Endothelial cell of umbilical vein (primary cell): Measurements from ENCODE around the gene NCOA5. TPM values are rescaled to one million over a fixed set of nuclear protein-coding genes. Genes with fewer than 3 reads are reported as not detected.

Experiments
- BruUV-seq: library from RNA; stranded (reverse); fragments of 400-500 nt; replicated peaks from 2 replicates; lab custom pipeline; 2021; lab: Mats Ljungman, UMichigan
- CTCF ChIA-PET: fragments of 300-600, 350-600 bp; sonication (Branson Sonifier 250); formaldehyde crosslinking; loops from one replicate; lab custom pipeline; 2021; ENCODE audit warnings: antibody characterized with exemption, inconsistent platforms; lab: Charles Lee
- POLR2A ChIA-PET: fragments of 300-600, 350-600 bp; sonication (Branson Sonifier 250); formaldehyde crosslinking; loops from one replicate; lab custom pipeline; 2021; ENCODE audit warnings: antibody characterized with exemption, inconsistent platforms; lab: Charles Lee
- DNase-seq: peaks from one replicate; pipeline ENCODE4 v3.0.0-alpha.2; 2011; ENCODE audit warnings: low read depth, low spot score
- FAIRE-seq: peaks from 2 replicates; lab custom pipeline; 2011; peaks lifted over from hg19 to GRCh38; lab: Jason Lieb, UNC
- H2AFZ ChIP-seq: 2 replicates; pipeline ENCODE4 v1.6.0; 2012; ENCODE audit warnings: low read depth, low read length, control low read depth, inconsistent platforms
- H3K27ac ChIP-seq: 2 replicates; pipeline ENCODE4 v1.5.1; 2011; ENCODE audit warnings: low read depth, mild to moderate bottlenecking, control low read depth, low read length, moderate library complexity; ENCODE audit not compliant: insufficient read depth
- H3K27me3 ChIP-seq, 2 experiments: 2 replicates each; pipeline versions ENCODE4 v1.6.0 to v1.6.1; 2011; ENCODE audit warnings: low read length in 2 of 2, mixed read lengths in 1 of 2; ENCODE audit not compliant: control insufficient read depth in 2 of 2, insufficient read depth in 2 of 2
- H3K36me3 ChIP-seq, 2 experiments: 2 replicates in 1 of 2; 3 replicates in 1 of 2; pipeline ENCODE4 v1.5.1; 2011; ENCODE audit warnings: low read length in 2 of 2, mild to moderate bottlenecking in 1 of 2, moderate library complexity in 1 of 2; ENCODE audit not compliant: control insufficient read depth in 2 of 2, insufficient read depth in 2 of 2; ENCODE audit errors: extremely low read depth in 1 of 2
- H3K4me1 ChIP-seq: 3 replicates; pipeline ENCODE4 v1.5.1; 2011; ENCODE audit warnings: mild to moderate bottlenecking, low read length; ENCODE audit not compliant: control insufficient read depth, insufficient read depth; ENCODE audit errors: extremely low read depth
- H3K4me2 ChIP-seq: 2 replicates; pipeline ENCODE4 v1.6.1; 2011; ENCODE audit warnings: low read length, control low read depth, mixed read lengths; ENCODE audit not compliant: insufficient read depth
- H3K4me3 ChIP-seq, 3 experiments: fragments of 200-600 bp in 1 of 3; sonication (generic), shearing (Covaris generic) in 1 of 3; replicated peaks in 1 of 3; 2 replicates each; pipeline ENCODE4 v1.5.1; 2011 to 2016; ENCODE audit warnings: control low read depth in 3 of 3, low read length in 3 of 3, mild to moderate bottlenecking in 2 of 3, inconsistent platforms in 1 of 3, low read depth in 1 of 3, moderate library complexity in 1 of 3; ENCODE audit not compliant: insufficient read depth in 1 of 3
- H3K79me2 ChIP-seq: 2 replicates; pipeline ENCODE4 v1.6.0; 2012; ENCODE audit warnings: low read length, inconsistent platforms; ENCODE audit not compliant: control insufficient read depth, insufficient read depth
- H3K9ac ChIP-seq: replicated peaks from 2 replicates; pipeline ENCODE3; 2011; ENCODE audit warnings: low read length, control low read depth; ENCODE audit not compliant: insufficient read depth; ENCODE audit errors: extremely low read depth
- H3K9me1 ChIP-seq: replicated peaks from 3 replicates; pipeline ENCODE4 v1.6.0; 2011; ENCODE audit warnings: mild to moderate bottlenecking, low read length; ENCODE audit not compliant: control insufficient read depth, insufficient read depth; ENCODE audit errors: extremely low read depth
- H3K9me3 ChIP-seq: replicated peaks from 2 replicates; pipeline ENCODE4 v1.5.1; 2012; ENCODE audit warnings: low read length, inconsistent platforms; ENCODE audit not compliant: control insufficient read depth, insufficient read depth
- H4K20me1 ChIP-seq: replicated peaks from 2 replicates; pipeline ENCODE3; 2011; ENCODE audit warnings: mild to moderate bottlenecking, low read length; ENCODE audit not compliant: control insufficient read depth, insufficient read depth; ENCODE audit errors: extremely low read depth
- CTCF ChIP-seq, 2 donors: IDR thresholded peaks; 1 replicate in 1 of 2; 2 replicates in 1 of 2; pipeline ENCODE4 v1.5.1; 2011; ENCODE audit warnings: low read length in 2 of 2, mild to moderate bottlenecking in 2 of 2, moderate library complexity in 2 of 2, control low read depth in 1 of 2, inconsistent platforms in 1 of 2, low read depth in 1 of 2; ENCODE audit not compliant: insufficient read depth in 1 of 2; ENCODE audit errors: extremely low read depth in 1 of 2
- EZH2 ChIP-seq: IDR thresholded peaks from 2 replicates; pipeline ENCODE4 v1.6.1; 2012; ENCODE audit warnings: borderline replicate concordance, low read depth, mild to moderate bottlenecking, moderate library complexity, low read length, inconsistent platforms; ENCODE audit not compliant: severe bottlenecking
- FOS ChIP-seq: IDR thresholded peaks from 2 replicates; pipeline ENCODE4 v1.6.1; 2011; ENCODE audit warnings: mild to moderate bottlenecking, low read length, moderate library complexity, borderline replicate concordance; ENCODE audit not compliant: insufficient read depth
- GATA2 ChIP-seq: IDR thresholded peaks from 2 replicates; pipeline ENCODE4 v1.7.0; 2011; ENCODE audit warnings: low read depth, mild to moderate bottlenecking, moderate library complexity, mixed read lengths, low read length; ENCODE audit not compliant: insufficient read length, insufficient read depth
- JUN ChIP-seq: IDR thresholded peaks from 2 replicates; pipeline ENCODE4 v1.6.1; 2011; ENCODE audit warnings: borderline replicate concordance, low read depth; ENCODE audit not compliant: insufficient read length, insufficient read depth
- MYC ChIP-seq: IDR thresholded peaks from one replicate; pipeline ENCODE4 v1.6.1; 2011; ENCODE audit warnings: mild to moderate bottlenecking, low read depth, low read length
- POLR2A ChIP-seq: IDR thresholded peaks from 2 replicates; pipeline ENCODE4 v1.6.1; 2012; ENCODE audit warnings: low read depth, mild to moderate bottlenecking, control low read depth, low read length
- POLR2AphosphoS5 ChIP-seq: IDR thresholded peaks from 2 replicates; pipeline ENCODE4 v1.6.1; 2012; ENCODE audit warnings: low read depth, mild to moderate bottlenecking, control low read depth, low read length, moderate library complexity; ENCODE audit not compliant: insufficient read depth
- dilution Hi-C: fragments of 300-500 bp; cut with MboI; formaldehyde crosslinking; loops from one replicate; pipeline ENCODE4 v1.15.0; 2019; ENCODE audit warnings: low sequenced_read_pairs; ENCODE audit not compliant: extremely low pct_ligation_motif_present
- intact Hi-C: fragments of 100-400 bp; cut with micrococcal nuclease; formaldehyde crosslinking; loops from one replicate; pipeline ENCODE4 v1.10.0; 2022
- polyA plus RNA-seq, 4 experiments: library from polyadenylated mRNA; depleted of rRNA in 3 of 4; stranded (reverse) in 3 of 4; unstranded in 1 of 4; fragments of >200 nt; gene quantifications; 2 replicates each; pipeline versions ENCODE4 v1.2.1 to v1.2.3, GENCODE V29; 2011 to 2012; ENCODE audit warnings: missing spikeins in 1 of 4
- total RNA-seq: library from RNA; stranded (reverse); gene quantifications from 2 replicates; pipeline ENCODE4 v1.2.3, GENCODE V29; 2021
- TF ChIP-seq, protein P1 (sequence below): IDR thresholded peaks from 2 replicates; pipeline ENCODE4 v1.6.1; 2011; ENCODE audit not compliant: insufficient read depth, insufficient read length

The NCOA5 gene
- total and polyA plus RNA-seq, 2 donors (not counting 3 experiments of a cell fraction or from before 2014, with no cell fraction given), result 32.0 to 39.5 TPM

DNA sequence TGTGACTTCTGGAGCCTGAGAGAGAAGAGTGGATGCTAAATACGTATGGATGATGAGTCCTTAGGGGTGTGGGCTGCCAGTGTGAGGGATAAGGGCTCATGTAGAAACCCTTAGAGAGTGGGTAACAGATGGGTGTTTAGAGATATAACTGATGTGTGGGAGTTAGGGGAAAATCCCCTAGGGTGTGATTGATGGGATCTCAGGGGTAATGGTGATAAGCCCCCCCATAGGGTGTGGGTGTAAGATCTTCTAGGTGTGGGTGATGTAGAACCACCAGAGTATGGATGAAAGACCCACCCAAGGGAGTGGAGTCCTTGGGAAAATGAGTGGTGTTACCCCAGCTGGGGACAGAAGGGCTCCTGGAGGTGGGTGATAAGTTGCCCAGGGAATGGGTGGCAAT lies 34.5 kb downstream of the NCOA5 start:
- no peak for TF ChIP-seq EZH2
- no peak for TF ChIP-seq FOS
- no peak for TF ChIP-seq GATA2
- TF ChIP-seq CTCF (IDR thresholded peaks at IDR 0.05; ENCODE audit: extremely low read depth in 1 of 2, insufficient read depth in 1 of 2, low read depth in 1 of 2, low read length in 2 of 2), result no peak
- TF ChIP-seq POLR2AphosphoS5, result no peak
- TF ChIP-seq POLR2A, result no peak
- TF ChIP-seq, protein P1, sequence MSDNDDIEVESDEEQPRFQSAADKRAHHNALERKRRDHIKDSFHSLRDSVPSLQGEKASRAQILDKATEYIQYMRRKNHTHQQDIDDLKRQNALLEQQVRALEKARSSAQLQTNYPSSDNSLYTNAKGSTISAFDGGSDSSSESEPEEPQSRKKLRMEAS, result no peak
- TF ChIP-seq JUN, result no peak
- no peak for TF ChIP-seq MYC
- FAIRE-seq (no peak), DNase-seq (no peak)
- no peak overlapping the region for H3K9ac ChIP-seq
- ChIA-PET POLR2A (no interaction called here), CTCF (interaction anchor here (1.0 to 1.1 kb wide), 2 partner anchors 15 to 41 kb away, joined by 3 read pairs; no protein-coding TSS in a partner anchor)
- H3K79me2 ChIP-seq, result no peaks in the 10 kb centered on the region
- no peak overlapping the region for H3K27ac ChIP-seq
- H3K4me1 ChIP-seq, result peaks cover 15% of the 10 kb centered on the region
- H3K36me3 ChIP-seq, result no peaks in the 10 kb centered on the region
- peaks cover 2 to 23% of the 10 kb centered on the region in 2 experiments for H3K27me3 ChIP-seq
- H3K4me2 ChIP-seq, result no peak overlapping the region
- BruUV-seq, result no TSS peak
- no peak overlapping the region for H3K4me3 ChIP-seq
- no peaks in the 10 kb centered on the region for H3K9me3 ChIP-seq
- H3K9me1 ChIP-seq, result no peaks in the 10 kb centered on the region
- H4K20me1 ChIP-seq, result no peaks in the 10 kb centered on the region
- dilution Hi-C loops, result no loop called here
- intact Hi-C loops, result loop anchor here (5.0 kb wide), 1 partner anchor 33 kb away; no protein-coding TSS in a partner anchor
- H2AFZ ChIP-seq, result no peak overlapping the region
